ENCODE results near the gene SF1. TPM values are rescaled to one million over a fixed set of nuclear protein-coding genes. Genes with fewer than 3 reads are reported as not detected.

The SF1 gene
- total RNA-seq, 1 experiment from 2014 or later = 170 TPM

Other genes with a start within 250 kb of the SF1 start
- gene SLC22A11, start 222.6 kb downstream of the SF1 start, total RNA-seq (2014; rRNA removed; shearing (Covaris generic)) = not detected in 2 replicates
- not detected in 2 replicates for gene SLC22A12, start 187.3 kb downstream of the SF1 start, total RNA-seq (2014; rRNA removed; shearing (Covaris generic))
- not detected in 2 replicates for gene NRXN2, start 55.3 kb downstream of the SF1 start, total RNA-seq (2014; rRNA removed; shearing (Covaris generic))
- 0.08 and 3.1 TPM in 2 replicates for gene RASGRP2, start 34.4 kb downstream of the SF1 start, total RNA-seq (2014; rRNA removed; shearing (Covaris generic))
- gene PYGM, start 18.6 kb downstream of the SF1 start, total RNA-seq (2014; rRNA removed; shearing (Covaris generic)) = 0.45 TPM in 1 of 2 replicates, not detected in the other
- 19.2 and 22.9 TPM in 2 replicates for gene MAP4K2, start 24.7 kb upstream of the SF1 start, total RNA-seq (2014; rRNA removed; shearing (Covaris generic))
- 13.8 and 22.0 TPM in 2 replicates for gene MEN1, start 32.0 kb upstream of the SF1 start, total RNA-seq (2014; rRNA removed; shearing (Covaris generic))
- 0.03 TPM in 1 of 2 replicates, not detected in the other for gene CDC42BPG, start 66.1 kb upstream of the SF1 start, total RNA-seq (2014; rRNA removed; shearing (Covaris generic))
- 75.2 and 85.7 TPM in 2 replicates for gene EHD1, start 100.1 kb upstream of the SF1 start, total RNA-seq (2014; rRNA removed; shearing (Covaris generic))
- 22.5 and 23.2 TPM in 2 replicates for gene ATG2A, start 138.7 kb upstream of the SF1 start, total RNA-seq (2014; rRNA removed; shearing (Covaris generic))
- 20.6 and 30.6 TPM in 2 replicates for gene PPP2R5B, start 146.1 kb upstream of the SF1 start, total RNA-seq (2014; rRNA removed; shearing (Covaris generic))
- gene GPHA2, start 157.4 kb upstream of the SF1 start, total RNA-seq (2014; rRNA removed; shearing (Covaris generic)) = not detected in 2 replicates
- not detected in 2 replicates for gene MAJIN, start 193.6 kb upstream of the SF1 start, total RNA-seq (2014; rRNA removed; shearing (Covaris generic))
- not detected in 2 replicates for gene BATF2, start 218.4 kb upstream of the SF1 start, total RNA-seq (2014; rRNA removed; shearing (Covaris generic))
- gene ARL2, start 235.6 kb upstream of the SF1 start, total RNA-seq (2014; rRNA removed; shearing (Covaris generic)) = 155 and 222 TPM in 2 replicates
- gene SNX15, start 248.9 kb upstream of the SF1 start, total RNA-seq (2014; rRNA removed; shearing (Covaris generic)) = 35.3 and 36.9 TPM in 2 replicates